HepG2 (cell line): Measurements from ENCODE around the gene PIANP. TPM values are rescaled to one million over a fixed set of nuclear protein-coding genes. Genes with fewer than 3 reads are reported as not detected.

ENCODE experiments used
- AGO2 ChIP-seq: fragments of 200-400 bp; formaldehyde crosslinking; optimal IDR thresholded peaks from 2 replicates; pipeline ENCODE3; 2017; ENCODE audit warnings: mild to moderate bottlenecking, low read depth, low read length, moderate library complexity
- CBFB ChIP-seq: sonication (generic); formaldehyde crosslinking; IDR thresholded peaks from 2 replicates; pipeline ENCODE4 v1.4.0; 2020; ENCODE audit warnings: missing genetic modification reagents
- CBX5 ChIP-seq: sonication (generic); formaldehyde crosslinking; IDR thresholded peaks from 2 replicates; pipeline ENCODE4 v1.4.0; 2020; ENCODE audit warnings: missing genetic modification reagents, borderline replicate concordance
- CHCHD3 ChIP-seq: sonication (generic); formaldehyde crosslinking; IDR thresholded peaks from 2 replicates; pipeline ENCODE4 v1.8.0; 2022; ENCODE audit warnings: mild to moderate bottlenecking, missing genetic modification reagents, moderate library complexity
- ELF4 ChIP-seq: sonication (generic); formaldehyde crosslinking; IDR thresholded peaks from 2 replicates; pipeline ENCODE4 v1.5.0; 2020; ENCODE audit warnings: missing genetic modification reagents, mild to moderate bottlenecking, moderate library complexity, borderline replicate concordance
- GABPA ChIP-seq, 2 experiments: IDR thresholded peaks; 2 replicates each; pipeline ENCODE4 v1.6.1; 2011 to 2016; ENCODE audit warnings: low read depth in 2 of 2, low read length in 1 of 2, missing biosample characterization in 1 of 2, missing genetic modification characterization in 1 of 2
- NCOA2 ChIP-seq: sonication (generic); formaldehyde crosslinking; IDR thresholded peaks from 2 replicates; pipeline ENCODE4 v1.8.0; 2022; ENCODE audit warnings: inconsistent platforms
- PAXIP1 ChIP-seq: sonication (generic); formaldehyde crosslinking; conservative IDR thresholded peaks from 2 replicates; pipeline ENCODE4 v1.4.0; 2020; ENCODE audit warnings: mild to moderate bottlenecking, missing genetic modification reagents, moderate library complexity
- RBM22 ChIP-seq: fragments of 200-400 bp; formaldehyde crosslinking; optimal IDR thresholded peaks from 2 replicates; pipeline ENCODE3; 2017; ENCODE audit warnings: mild to moderate bottlenecking, low read length, moderate library complexity
- SCMH1 ChIP-seq: sonication (generic); formaldehyde crosslinking; IDR thresholded peaks from 2 replicates; pipeline ENCODE4 v1.9.0; 2021; ENCODE audit warnings: missing genetic modification reagents, mild to moderate bottlenecking, borderline replicate concordance
- SMAD3 ChIP-seq: sonication (generic); formaldehyde crosslinking; IDR thresholded peaks from 2 replicates; pipeline ENCODE4 v1.4.0; 2020; ENCODE audit warnings: missing genetic modification reagents
- SNRNP70 ChIP-seq: fragments of 200-400 bp; formaldehyde crosslinking; IDR thresholded peaks from 2 replicates; pipeline ENCODE4 v1.6.1; 2017; ENCODE audit warnings: mild to moderate bottlenecking, low read depth, low read length, moderate library complexity
- ZBTB46 ChIP-seq: sonication (generic); formaldehyde crosslinking; IDR thresholded peaks from 2 replicates; pipeline ENCODE4 v1.4.0; 2020; ENCODE audit warnings: mild to moderate bottlenecking, missing genetic modification reagents, borderline replicate concordance
- ZNF503 ChIP-seq: sonication (generic); formaldehyde crosslinking; IDR thresholded peaks from 2 replicates; pipeline ENCODE4 v1.4.0; 2020; ENCODE audit warnings: missing genetic modification reagents
- ZNF687 ChIP-seq: sonication (generic); formaldehyde crosslinking; IDR thresholded peaks from 2 replicates; pipeline ENCODE4 v1.5.1; 2020; ENCODE audit warnings: mild to moderate bottlenecking, missing genetic modification reagents, moderate library complexity
- polyA plus RNA-seq, 8 experiments: library from polyadenylated mRNA; depleted of rRNA in 3 of 8; stranded (reverse) in 7 of 8; unstranded in 1 of 8; fragments of >200 nt; fragmentation: Illumina TruSeq in 4 of 8; extraction: Trizol in 4 of 8; gene quantifications; 2 replicates each; pipeline versions ENCODE4 v1.2.1 to v1.2.3, GENCODE V29; 2011 to 2016; ENCODE audit warnings: low read depth in 4 of 8, missing spikeins in 1 of 8, mixed read lengths in 1 of 8; ENCODE audit not compliant: insufficient read depth in 1 of 8
- total RNA-seq, 5 experiments: library from RNA; depleted of rRNA; stranded (reverse); fragments of >200 nt; fragmentation: Illumina TruSeq; extraction: Trizol; gene quantifications; 2 replicates each; pipeline ENCODE4 v1.2.3, GENCODE V29; 2016; ENCODE audit warnings: low read depth in 1 of 5

Gene PIANP
- total and polyA plus RNA-seq, 2 of the 13 experiments (the other 11 are each of a cell fraction or from before 2014, with no cell fraction given), result not detected

- TF ChIP-seq ZBTB46 (CRISPR knock-in tag) (no peak), RBM22 (no peak), ELF4 (CRISPR knock-in tag) (peak; percentile 98), NCOA2 (CRISPR knock-in tag) (no peak), SCMH1 (CRISPR knock-in tag) (no peak), GABPA (IDR thresholded peaks at IDR 0.05; ENCODE audit: low read depth, low read length) (peak; percentile 88), GABPA (CRISPR knock-in tag; IDR thresholded peaks at IDR 0.05; ENCODE audit: low read depth) (peak; percentile 98), CBX5 (peak; percentile 16; the same call in 1 of the 2 replicates), CHCHD3 (CRISPR knock-in tag) (no peak; the same call in 1 of the 2 replicates), ZNF503 (CRISPR knock-in tag) (no peak; the same call in 1 of the 2 replicates), SMAD3 (peak; percentile 72; the same call in 1 of the 2 replicates), PAXIP1 (CRISPR knock-in tag) (no peak; the same call in none of the 2 replicates), SNRNP70 (no peak), AGO2 (peak; percentile 94), CBFB (CRISPR knock-in tag) (peak; percentile 52; the same call in 1 of the 2 replicates), ZNF687 (CRISPR knock-in tag) (peak; percentile 86)
Observed at GRCh38 chr12:6688999-6689882, 11.4 kb downstream of the PIANP start, which contains the start of gene ZNF384 (continued).
